ENCODE results near the gene MRPS16.
"Not testable (repeated sequence)": the region's sequence is repeated elsewhere in the genome, so short reads cannot be mapped to it uniquely, and the experiment has no call there.

The MRPS16 gene

GRCh38 chr10:73262880-73263555 lies 10.6 kb upstream of the MRPS16 start:
- peaks cover 0 to 5% (median 0%) of the 10 kb centered on the region in 10 experiments; a peak in 4 of 20 replicates for H3K4me1 ChIP-seq
- H3K4me3 ChIP-seq: no peak overlapping the region
- H3K27me3 ChIP-seq: no peaks in the 10 kb centered on the region
- peaks cover 16 to 33% (median 26%) of the 10 kb centered on the region in 11 experiments for H3K9me3 ChIP-seq (replicated peaks in 1 of 11)
- no peaks in the 10 kb centered on the region for H4K20me1 ChIP-seq
- no peak overlapping the region for H3K27ac ChIP-seq
- peaks cover 0 to 30% (median 10%) of the 10 kb centered on the region in 11 experiments; a peak in 9 of 22 replicates for H3K36me3 ChIP-seq
- TF ChIP-seq Cebpa-rat (IDR thresholded peaks at IDR 0.05): no peak
- no peak overlapping the region for H3K9ac ChIP-seq
- no peak overlapping the region for H3K4me2 ChIP-seq

- Histone ChIP-seq H3K4me2 (no peak overlapping the region; a peak in 1 of 22 replicates), H3K9ac (0 out of 22 replicates have a peak overlapping the region, but pooled peaks of 1 of the 11 experiments have one; percentile 34), H3K9me3 (replicated peaks in 1 of 11) (peaks cover 16 to 33% (median 26%) of the 10 kb centered on the region in 11 experiments), H4K20me1 (no peaks in the 10 kb centered on the region), H3K36me3 (peaks cover 0 to 24% (median 10%) of the 10 kb centered on the region in 11 experiments; a peak in 9 of 22 replicates), H3K4me1 (peaks cover 0 to 5% (median 0%) of the 10 kb centered on the region in 10 experiments; a peak in 4 of 20 replicates), H3K27me3 (no peaks in the 10 kb centered on the region), H3K4me3 (no peak overlapping the region), H3K27ac (no peak overlapping the region)
- no peak for TF ChIP-seq Cebpa-rat (IDR thresholded peaks at IDR 0.05)
Measured at GRCh38 chr10:73262105-73262730, 9.8 kb upstream of the MRPS16 start.

DNA sequence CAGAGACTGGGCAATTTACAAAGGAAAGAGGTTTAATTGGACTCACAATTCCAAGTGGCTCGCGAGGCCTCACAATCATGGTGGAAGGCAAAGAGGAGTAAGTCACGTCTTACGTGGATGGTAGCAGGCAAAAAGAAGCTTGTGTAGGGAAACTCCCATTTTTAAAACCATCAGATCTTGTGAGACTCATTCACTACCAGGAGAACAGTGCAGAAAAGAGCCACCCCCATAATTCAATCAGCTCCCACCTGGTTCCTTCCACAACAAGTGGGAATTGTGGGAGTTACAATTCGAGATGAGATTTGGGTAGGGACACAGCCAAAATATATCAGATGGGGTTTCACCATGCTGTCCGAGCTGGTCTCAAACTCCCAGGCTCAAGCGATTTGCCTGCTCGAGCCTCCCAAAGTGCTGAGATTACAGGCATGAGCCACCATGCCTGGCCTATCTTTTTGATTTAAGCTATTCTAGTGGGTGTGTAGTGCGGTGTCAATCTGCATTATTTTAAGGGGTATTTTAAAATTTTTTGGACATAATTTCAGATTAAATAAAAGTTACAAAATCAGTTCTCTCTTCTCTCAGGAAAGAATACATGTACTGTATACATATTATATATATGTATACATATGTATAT lies 9.0 kb upstream of the MRPS16 start:
- Histone ChIP-seq H3K36me3 (peaks cover 0 to 24% (median 10%) of the 10 kb centered on the region in 11 experiments; a peak in 9 of 22 replicates), H4K20me1 (no peaks in the 10 kb centered on the region), H3K4me2 (no peak overlapping the region), H3K9ac (no peak overlapping the region), H3K27me3 (no peaks in the 10 kb centered on the region), H3K27ac (no peak overlapping the region), H3K4me3 (no peak overlapping the region), H3K4me1 (peaks cover 0 to 5% (median 0%) of the 10 kb centered on the region in 10 experiments; a peak in 4 of 20 replicates), H3K9me3 (replicated peaks in 1 of 11) (peaks cover 16 to 33% (median 26%) of the 10 kb centered on the region in 11 experiments)
- no peak for TF ChIP-seq Cebpa-rat (IDR thresholded peaks at IDR 0.05)

DNA sequence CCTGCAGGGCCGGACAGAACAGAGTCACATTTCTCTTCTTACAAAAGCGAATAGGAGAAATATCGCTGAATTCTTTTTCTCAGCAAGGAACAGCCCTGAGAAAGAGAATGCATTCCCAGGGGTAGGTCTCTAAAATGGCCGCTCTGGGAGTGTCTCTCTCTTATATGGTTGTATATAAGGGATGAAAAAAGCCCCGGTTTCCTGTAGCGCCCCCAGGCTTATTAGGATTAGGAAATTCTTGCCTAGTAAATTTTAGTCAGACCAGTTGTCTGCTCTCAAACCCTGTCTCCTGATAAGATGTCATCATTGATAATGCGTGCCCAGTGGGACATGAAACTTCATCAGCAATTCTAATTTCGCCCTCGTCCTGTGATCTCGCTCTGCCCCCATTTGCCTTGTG lies 6.2 kb upstream of the MRPS16 start:
- not testable (repeated sequence) for H3K4me2 ChIP-seq, H3K9ac ChIP-seq, H4K20me1 ChIP-seq, H3K27ac ChIP-seq, H3K27me3 ChIP-seq, H3K4me3 ChIP-seq
- Histone ChIP-seq H3K4me1 (peaks cover 4 to 11% (median 6%) of the 10 kb centered on the region in 10 experiments), H3K36me3 (peaks cover 0 to 29% (median 10%) of the 10 kb centered on the region in 11 experiments; a peak in 9 of 22 replicates), H3K9me3 (replicated peaks in 1 of 11) (peaks cover 16 to 33% (median 26%) of the 10 kb centered on the region in 11 experiments)

- peaks cover 35 to 49% (median 45%) of the 10 kb centered on the region in 10 experiments for H3K4me1 ChIP-seq
- H3K27me3 ChIP-seq: no peaks in the 10 kb centered on the region
- TF ChIP-seq Cebpa-rat (IDR thresholded peaks at IDR 0.05): no peak
- H3K36me3 ChIP-seq: peaks cover 22 to 35% (median 27%) of the 10 kb centered on the region in 11 experiments
- H3K27ac ChIP-seq: peak overlapping the region; percentile 86 to 98 (median 92); a peak in 21 of 22 replicates
- peak overlapping the region; percentile 66 to 96 (median 80) for H3K4me3 ChIP-seq
- peak overlapping the region; percentile 84 to 98 (median 92) for H3K4me2 ChIP-seq
- peaks cover 0 to 2% (median 0%) of the 10 kb centered on the region in 11 experiments; a peak in 1 of 22 replicates for H3K9me3 ChIP-seq (replicated peaks in 1 of 11)
- H3K9ac ChIP-seq: peak overlapping the region; percentile 87 to 98 (median 93)
- no peaks in the 10 kb centered on the region for H4K20me1 ChIP-seq
Measured at GRCh38 chr10:73253225-73253555, 746 bp upstream of the MRPS16 start.

DNA sequence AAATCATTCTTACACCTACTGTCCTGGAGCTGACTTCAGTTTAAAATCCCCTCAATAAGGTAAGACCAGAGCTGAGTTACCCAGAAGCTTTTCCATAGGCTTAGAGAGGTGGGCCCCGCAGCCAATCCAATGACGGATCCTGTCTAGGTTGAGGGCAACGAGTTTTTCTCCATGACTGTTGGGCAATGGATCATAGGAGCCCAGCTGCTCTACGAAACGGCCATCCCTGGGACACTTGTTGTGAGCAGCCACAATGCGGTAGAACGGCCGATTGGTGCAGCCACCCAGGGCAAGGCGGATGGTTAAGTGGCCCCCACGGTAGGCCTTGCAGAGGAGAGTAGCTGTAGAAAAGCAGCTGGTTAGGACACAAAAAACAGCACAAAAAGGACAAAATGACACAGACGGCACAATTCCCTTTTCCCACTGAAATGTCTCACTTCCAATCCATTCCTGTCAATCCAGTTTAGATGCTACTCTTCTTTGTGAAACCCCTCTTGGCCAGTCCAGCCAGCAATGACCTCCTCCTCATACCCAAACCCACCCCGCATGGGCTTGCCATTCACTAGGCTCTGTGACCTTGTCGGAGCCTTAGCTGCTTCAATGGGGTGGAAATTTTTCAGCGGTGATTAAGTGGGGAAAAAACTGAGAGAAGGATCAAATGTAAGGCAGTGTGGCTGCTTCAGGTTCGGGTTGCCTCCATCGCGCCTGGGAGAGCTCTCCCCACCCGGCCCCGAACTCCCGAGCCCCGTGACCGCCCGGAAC lies 580 bp downstream of the MRPS16 start:
- peak overlapping the region; percentile 86 to 98 (median 92) for H3K27ac ChIP-seq
- no peak for TF ChIP-seq Cebpa-rat (IDR thresholded peaks at IDR 0.05)

GRCh38 chr10:73248259-73248724 lies 4.2 kb downstream of the MRPS16 start:
- no peak for TF ChIP-seq Cebpa-rat (IDR thresholded peaks at IDR 0.05)
- peaks cover 24 to 64% (median 50%) of the 10 kb centered on the region in 11 experiments for H3K36me3 ChIP-seq
- peaks cover 62 to 78% (median 74%) of the 10 kb centered on the region in 10 experiments for H3K4me1 ChIP-seq
- peaks cover 0 to 26% (median 14%) of the 10 kb centered on the region in 11 experiments; a peak in 11 of 22 replicates for H4K20me1 ChIP-seq
- H3K27me3 ChIP-seq: no peaks in the 10 kb centered on the region
- H3K9me3 ChIP-seq (replicated peaks in 1 of 11): no peaks in the 10 kb centered on the region
- peak overlapping the region; percentile 43 to 93 (median 87); a peak in 16 of 22 replicates for H3K27ac ChIP-seq
- H3K4me2 ChIP-seq: peak overlapping the region; percentile 71 to 95 (median 87)
- peak overlapping the region; percentile 28 to 94 (median 90); a peak in 17 of 22 replicates for H3K9ac ChIP-seq
- peak overlapping the region in 5 of 10 experiments; percentile 74 to 92 (median 83); a peak in 3 of 20 replicates for H3K4me3 ChIP-seq

More for the DNA sequence above, 580 bp downstream of the MRPS16 start:
- H3K27me3 ChIP-seq: no peaks in the 10 kb centered on the region
- no peaks in the 10 kb centered on the region for H4K20me1 ChIP-seq
- H3K9ac ChIP-seq: peak overlapping the region; percentile 87 to 98 (median 93)
- H3K4me1 ChIP-seq: peaks cover 44 to 58% (median 53%) of the 10 kb centered on the region in 10 experiments
- H3K4me3 ChIP-seq: peak overlapping the region; percentile 66 to 96 (median 80)
- no peaks in the 10 kb centered on the region for H3K9me3 ChIP-seq (replicated peaks in 1 of 11)
- peak overlapping the region; percentile 85 to 99 (median 93) for H3K4me2 ChIP-seq
- peaks cover 22 to 35% (median 27%) of the 10 kb centered on the region in 11 experiments for H3K36me3 ChIP-seq

Data from BLaER1 treated with 17β-estradiol and CSF1 and Interleukin-3, amounts not matched to agents 10 nM and 100 nM (cell line).